ENCODE measurements around the gene CMKLR1.

DNA sequence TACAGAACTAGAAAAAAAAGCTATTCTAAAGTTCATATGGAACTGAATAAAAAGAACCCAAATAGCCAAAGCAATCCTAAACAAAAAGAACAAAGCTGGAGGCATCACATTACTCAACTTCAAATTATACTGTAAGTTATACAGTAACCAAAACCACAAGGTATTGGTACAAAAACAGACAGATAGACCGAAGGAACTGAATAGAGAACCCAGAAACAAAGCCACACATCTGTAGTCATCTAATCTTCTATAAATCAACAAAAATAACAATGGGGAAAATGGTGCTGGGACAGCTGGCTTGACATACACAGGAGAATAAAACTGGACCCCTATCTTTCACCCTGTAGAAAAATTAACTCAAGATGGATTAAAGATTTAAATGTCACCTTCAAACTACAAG, 38.1 kb upstream of the CMKLR1 start:
- no peak for TF ChIP-seq JUND (IDR thresholded peaks at IDR 0.05)
- TF ChIP-seq SIN3A (IDR thresholded peaks at IDR 0.05; ENCODE audit: borderline replicate concordance, low read depth, low read length), result no peak
- TF ChIP-seq EZH2phosphoT487 (IDR thresholded peaks at IDR 0.05; ENCODE audit: borderline replicate concordance, low read depth), result no peak
- TF ChIP-seq, protein P1, sequence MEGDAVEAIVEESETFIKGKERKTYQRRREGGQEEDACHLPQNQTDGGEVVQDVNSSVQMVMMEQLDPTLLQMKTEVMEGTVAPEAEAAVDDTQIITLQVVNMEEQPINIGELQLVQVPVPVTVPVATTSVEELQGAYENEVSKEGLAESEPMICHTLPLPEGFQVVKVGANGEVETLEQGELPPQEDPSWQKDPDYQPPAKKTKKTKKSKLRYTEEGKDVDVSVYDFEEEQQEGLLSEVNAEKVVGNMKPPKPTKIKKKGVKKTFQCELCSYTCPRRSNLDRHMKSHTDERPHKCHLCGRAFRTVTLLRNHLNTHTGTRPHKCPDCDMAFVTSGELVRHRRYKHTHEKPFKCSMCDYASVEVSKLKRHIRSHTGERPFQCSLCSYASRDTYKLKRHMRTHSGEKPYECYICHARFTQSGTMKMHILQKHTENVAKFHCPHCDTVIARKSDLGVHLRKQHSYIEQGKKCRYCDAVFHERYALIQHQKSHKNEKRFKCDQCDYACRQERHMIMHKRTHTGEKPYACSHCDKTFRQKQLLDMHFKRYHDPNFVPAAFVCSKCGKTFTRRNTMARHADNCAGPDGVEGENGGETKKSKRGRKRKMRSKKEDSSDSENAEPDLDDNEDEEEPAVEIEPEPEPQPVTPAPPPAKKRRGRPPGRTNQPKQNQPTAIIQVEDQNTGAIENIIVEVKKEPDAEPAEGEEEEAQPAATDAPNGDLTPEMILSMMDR (IDR thresholded peaks at IDR 0.05), result no peak
- TF ChIP-seq YY1 (IDR thresholded peaks at IDR 0.05; ENCODE audit: low read depth), result no peak
- no peak for TF ChIP-seq POLR2AphosphoS5 (IDR thresholded peaks at IDR 0.05; ENCODE audit: low read depth, low read length)
- TF ChIP-seq EP300 (IDR thresholded peaks at IDR 0.05; ENCODE audit: borderline replicate concordance in 1 of 2, low read depth in 1 of 2, low read length in 1 of 2), result no peak
- no peak for TF ChIP-seq ELF1 (IDR thresholded peaks at IDR 0.05)
- TF ChIP-seq FOXM1 (IDR thresholded peaks at IDR 0.05; ENCODE audit: low read depth), result no peak
- TF ChIP-seq SMC3 (IDR thresholded peaks at IDR 0.05; ENCODE audit: low read depth, low read length), result no peak
- TF ChIP-seq, protein P2, sequence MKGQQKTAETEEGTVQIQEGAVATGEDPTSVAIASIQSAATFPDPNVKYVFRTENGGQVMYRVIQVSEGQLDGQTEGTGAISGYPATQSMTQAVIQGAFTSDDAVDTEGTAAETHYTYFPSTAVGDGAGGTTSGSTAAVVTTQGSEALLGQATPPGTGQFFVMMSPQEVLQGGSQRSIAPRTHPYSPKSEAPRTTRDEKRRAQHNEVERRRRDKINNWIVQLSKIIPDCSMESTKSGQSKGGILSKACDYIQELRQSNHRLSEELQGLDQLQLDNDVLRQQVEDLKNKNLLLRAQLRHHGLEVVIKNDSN (IDR thresholded peaks at IDR 0.05; ENCODE audit: borderline replicate concordance, low read depth), result no peak

All from SK-N-SH (cell line).